Measurements from ENCODE around the gene TRPM3.

Gene TRPM3

GRCh38 chr9:70795841-70796240, 325.6 kb downstream of the TRPM3 start:
- Histone ChIP-seq H3K36me3 (replicated peaks) (no peaks in the 10 kb centered on the region), H3K4me3 (ENCODE audit: low read depth, low read length) (no peak overlapping the region), H3K27me3 (replicated peaks) (no peaks in the 10 kb centered on the region), H3K27ac (no peak overlapping the region)
- DNase-seq, result no peak
- TF ChIP-seq CTCF (IDR thresholded peaks at IDR 0.05; ENCODE audit: low read depth, low read length, missing control alignments), result no peak
- in situ Hi-C loops (cut with HindIII; ENCODE audit: low pct_ligation_motif_present, low sequenced_read_pairs), result no loop called here

- in situ Hi-C loops (cut with HindIII; ENCODE audit: low pct_ligation_motif_present, low sequenced_read_pairs), result no loop called here
- no peak for DNase-seq
- no peak overlapping the region for H3K4me3 ChIP-seq (ENCODE audit: low read depth, low read length)
- no peaks in the 10 kb centered on the region for H3K36me3 ChIP-seq (replicated peaks)
- no peak for TF ChIP-seq CTCF (IDR thresholded peaks at IDR 0.05; ENCODE audit: low read depth, low read length, missing control alignments)
- H3K27me3 ChIP-seq (replicated peaks), result no peaks in the 10 kb centered on the region
- no peak overlapping the region for H3K27ac ChIP-seq
Measured at GRCh38 chr9:70792796-70793195, 328.6 kb downstream of the TRPM3 start.

GRCh38 chr9:70791936-70792335, 329.5 kb downstream of the TRPM3 start:
- Histone ChIP-seq H3K27ac (no peak overlapping the region), H3K27me3 (replicated peaks) (no peaks in the 10 kb centered on the region), H3K4me3 (ENCODE audit: low read depth, low read length) (no peak overlapping the region), H3K36me3 (replicated peaks) (no peaks in the 10 kb centered on the region)
- in situ Hi-C loops (cut with HindIII; ENCODE audit: low pct_ligation_motif_present, low sequenced_read_pairs), result no loop called here
- TF ChIP-seq CTCF (IDR thresholded peaks at IDR 0.05; ENCODE audit: low read depth, low read length, missing control alignments), result no peak
- no peak for DNase-seq

- H3K36me3 ChIP-seq (replicated peaks), result no peaks in the 10 kb centered on the region
- no peak overlapping the region for H3K4me3 ChIP-seq (ENCODE audit: low read depth, low read length)
- DNase-seq, result no peak
- in situ Hi-C loops (cut with HindIII; ENCODE audit: low pct_ligation_motif_present, low sequenced_read_pairs), result no loop called here
- H3K27me3 ChIP-seq (replicated peaks), result no peaks in the 10 kb centered on the region
- H3K27ac ChIP-seq, result no peak overlapping the region
- no peak for TF ChIP-seq CTCF (IDR thresholded peaks at IDR 0.05; ENCODE audit: low read depth, low read length, missing control alignments)
Measured at GRCh38 chr9:70789086-70789485, 332.3 kb downstream of the TRPM3 start.

GRCh38 chr9:70784456-70784855, 337.0 kb downstream of the TRPM3 start:
- no peak for TF ChIP-seq CTCF (IDR thresholded peaks at IDR 0.05; ENCODE audit: low read depth, low read length, missing control alignments)
- in situ Hi-C loops (cut with HindIII; ENCODE audit: low pct_ligation_motif_present, low sequenced_read_pairs), result no loop called here
- Histone ChIP-seq H3K36me3 (replicated peaks) (no peaks in the 10 kb centered on the region), H3K4me3 (ENCODE audit: low read depth, low read length) (no peak overlapping the region), H3K27me3 (replicated peaks) (no peaks in the 10 kb centered on the region), H3K27ac (no peak overlapping the region)
- no peak for DNase-seq

- Histone ChIP-seq H3K4me3 (ENCODE audit: low read depth, low read length) (no peak overlapping the region), H3K27me3 (replicated peaks) (no peaks in the 10 kb centered on the region), H3K27ac (no peak overlapping the region), H3K36me3 (replicated peaks) (no peaks in the 10 kb centered on the region)
- DNase-seq, result no peak
- in situ Hi-C loops (cut with HindIII; ENCODE audit: low pct_ligation_motif_present, low sequenced_read_pairs), result no loop called here
- TF ChIP-seq CTCF (IDR thresholded peaks at IDR 0.05; ENCODE audit: low read depth, low read length, missing control alignments), result no peak
Measured at GRCh38 chr9:70778568-70778967, 342.9 kb downstream of the TRPM3 start.
